ENCODE measurements around the gene IGFBP4.

- TF ChIP-seq, protein P1, sequence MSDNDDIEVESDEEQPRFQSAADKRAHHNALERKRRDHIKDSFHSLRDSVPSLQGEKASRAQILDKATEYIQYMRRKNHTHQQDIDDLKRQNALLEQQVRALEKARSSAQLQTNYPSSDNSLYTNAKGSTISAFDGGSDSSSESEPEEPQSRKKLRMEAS (IDR thresholded peaks at IDR 0.05) = no peak
- TF ChIP-seq CTCF (IDR thresholded peaks at IDR 0.05; ENCODE audit: low read depth, low read length, missing input control) (no peak), RAD21 (IDR thresholded peaks at IDR 0.05) (no peak), TAF1 (conservative IDR thresholded peaks at IDR 0.05) (no peak), GABPA (IDR thresholded peaks at IDR 0.05 in 1 of 2, conservative IDR thresholded peaks at IDR 0.05 in 1 of 2) (no peak), EGR1 (IDR thresholded peaks at IDR 0.05; ENCODE audit: low read depth in 2 of 2) (no peak), YY1 (IDR thresholded peaks at IDR 0.05) (no peak), REST (IDR thresholded peaks at IDR 0.05) (no peak), RXRA (IDR thresholded peaks at IDR 0.05) (no peak), HNF4A (conservative IDR thresholded peaks at IDR 0.05) (no peak), JUND (IDR thresholded peaks at IDR 0.05) (no peak), SP1 (IDR thresholded peaks at IDR 0.05) (no peak)
- TF ChIP-seq, protein P2, sequence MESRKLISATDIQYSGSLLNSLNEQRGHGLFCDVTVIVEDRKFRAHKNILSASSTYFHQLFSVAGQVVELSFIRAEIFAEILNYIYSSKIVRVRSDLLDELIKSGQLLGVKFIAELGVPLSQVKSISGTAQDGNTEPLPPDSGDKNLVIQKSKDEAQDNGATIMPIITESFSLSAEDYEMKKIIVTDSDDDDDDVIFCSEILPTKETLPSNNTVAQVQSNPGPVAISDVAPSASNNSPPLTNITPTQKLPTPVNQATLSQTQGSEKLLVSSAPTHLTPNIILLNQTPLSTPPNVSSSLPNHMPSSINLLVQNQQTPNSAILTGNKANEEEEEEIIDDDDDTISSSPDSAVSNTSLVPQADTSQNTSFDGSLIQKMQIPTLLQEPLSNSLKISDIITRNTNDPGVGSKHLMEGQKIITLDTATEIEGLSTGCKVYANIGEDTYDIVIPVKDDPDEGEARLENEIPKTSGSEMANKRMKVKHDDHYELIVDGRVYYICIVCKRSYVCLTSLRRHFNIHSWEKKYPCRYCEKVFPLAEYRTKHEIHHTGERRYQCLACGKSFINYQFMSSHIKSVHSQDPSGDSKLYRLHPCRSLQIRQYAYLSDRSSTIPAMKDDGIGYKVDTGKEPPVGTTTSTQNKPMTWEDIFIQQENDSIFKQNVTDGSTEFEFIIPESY (IDR thresholded peaks at IDR 0.05) = no peak
These were observed 50.4 kb downstream of the IGFBP4 start for GRCh38 chr17:40493697-40494096.

Data from liver (tissue), 3 donors.